ENCODE measurements around the gene GRIK1. TPM values are rescaled to one million over a fixed set of nuclear protein-coding genes. Genes with fewer than 3 reads are reported as not detected.

Gene GRIK1
- polyA plus RNA-seq, 1 donor (not counting 4 experiments of a cell fraction or from before 2014, with no cell fraction given): not detected

DNA sequence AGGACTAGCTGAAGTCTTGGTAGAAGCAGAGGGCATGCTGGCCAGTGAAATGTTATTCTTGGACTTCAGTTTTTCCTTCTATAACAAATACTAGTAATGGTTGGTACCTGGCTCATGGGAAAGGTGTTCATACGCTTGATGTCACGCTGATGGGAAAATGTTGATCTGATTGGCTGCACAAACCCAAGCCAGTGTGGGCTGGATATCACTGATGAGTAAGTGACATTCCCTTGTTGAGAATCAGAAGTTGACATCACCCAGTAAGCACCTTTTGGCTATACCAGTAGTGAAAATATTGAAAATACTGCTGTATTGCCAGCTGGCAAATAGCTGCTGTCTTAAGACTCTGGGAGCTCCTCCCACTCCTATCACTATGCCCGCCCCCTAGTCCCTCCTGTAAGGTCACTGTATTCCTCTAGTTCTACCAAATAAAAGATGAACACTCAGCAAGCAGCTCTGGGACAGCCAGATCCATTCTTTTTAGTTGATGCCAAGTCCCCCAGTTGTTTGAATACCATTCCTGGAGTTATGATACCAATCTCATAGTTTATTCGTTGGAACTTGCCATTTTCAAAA is 168.2 kb downstream of the GRIK1 start:
- Histone ChIP-seq H3K4me3 (ENCODE audit: control insufficient read depth in 2 of 3, extremely low read depth in 1 of 3, insufficient read depth in 2 of 3, low read depth in 1 of 3, low read length in 3 of 3) (no peak overlapping the region), H3K9me3 (ENCODE audit: control insufficient read depth, low read depth, low read length) (no peaks in the 10 kb centered on the region), H3K9ac (ENCODE audit: control insufficient read depth, extremely low read depth, insufficient read depth, low read length) (no peak overlapping the region), H4K20me1 (ENCODE audit: control insufficient read depth, extremely low read depth, insufficient read depth, low read length) (no peaks in the 10 kb centered on the region), H3K36me3 (ENCODE audit: control insufficient read depth in 2 of 2, extremely low read depth in 1 of 2, insufficient read depth in 2 of 2, low read length in 2 of 2) (no peaks in the 10 kb centered on the region), H2AFZ (ENCODE audit: control insufficient read depth, low read length) (no peak overlapping the region), H3K27me3 (ENCODE audit: control insufficient read depth, extremely low read depth, insufficient read depth, low read length) (no peaks in the 10 kb centered on the region), H3K4me2 (ENCODE audit: control insufficient read depth, extremely low read depth, insufficient read depth, low read depth, low read length) (no peak overlapping the region), H3K27ac (ENCODE audit: control insufficient read depth, insufficient read depth, low read length) (no peak overlapping the region), H3K79me2 (ENCODE audit: control insufficient read depth, insufficient read depth, low read length) (no peaks in the 10 kb centered on the region), H3K4me1 (ENCODE audit: control insufficient read depth, extremely low read depth, insufficient read depth, low read length) (no peaks in the 10 kb centered on the region), H3K9me1 (ENCODE audit: control insufficient read depth, extremely low read depth, insufficient read depth, low read length) (no peaks in the 10 kb centered on the region)
- dilution Hi-C loops (cut with MboI; ENCODE audit: extremely low pct_ligation_motif_present, low sequenced_read_pairs): no loop called here
- no peak for FAIRE-seq
- no peak for TF ChIP-seq EZH2 (IDR thresholded peaks at IDR 0.05; ENCODE audit: low read length)
- TF ChIP-seq, protein P1, sequence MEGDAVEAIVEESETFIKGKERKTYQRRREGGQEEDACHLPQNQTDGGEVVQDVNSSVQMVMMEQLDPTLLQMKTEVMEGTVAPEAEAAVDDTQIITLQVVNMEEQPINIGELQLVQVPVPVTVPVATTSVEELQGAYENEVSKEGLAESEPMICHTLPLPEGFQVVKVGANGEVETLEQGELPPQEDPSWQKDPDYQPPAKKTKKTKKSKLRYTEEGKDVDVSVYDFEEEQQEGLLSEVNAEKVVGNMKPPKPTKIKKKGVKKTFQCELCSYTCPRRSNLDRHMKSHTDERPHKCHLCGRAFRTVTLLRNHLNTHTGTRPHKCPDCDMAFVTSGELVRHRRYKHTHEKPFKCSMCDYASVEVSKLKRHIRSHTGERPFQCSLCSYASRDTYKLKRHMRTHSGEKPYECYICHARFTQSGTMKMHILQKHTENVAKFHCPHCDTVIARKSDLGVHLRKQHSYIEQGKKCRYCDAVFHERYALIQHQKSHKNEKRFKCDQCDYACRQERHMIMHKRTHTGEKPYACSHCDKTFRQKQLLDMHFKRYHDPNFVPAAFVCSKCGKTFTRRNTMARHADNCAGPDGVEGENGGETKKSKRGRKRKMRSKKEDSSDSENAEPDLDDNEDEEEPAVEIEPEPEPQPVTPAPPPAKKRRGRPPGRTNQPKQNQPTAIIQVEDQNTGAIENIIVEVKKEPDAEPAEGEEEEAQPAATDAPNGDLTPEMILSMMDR (optimal IDR thresholded peaks at IDR 0.05 in 1 of 3, IDR thresholded peaks at IDR 0.05 in 1 of 3, conservative IDR thresholded peaks at IDR 0.05 in 1 of 3; ENCODE audit: extremely low read depth in 1 of 3, insufficient read depth in 2 of 3, low read length in 3 of 3): no peak
- DNase-seq (ENCODE audit: low read depth, low spot score): no peak

DNA sequence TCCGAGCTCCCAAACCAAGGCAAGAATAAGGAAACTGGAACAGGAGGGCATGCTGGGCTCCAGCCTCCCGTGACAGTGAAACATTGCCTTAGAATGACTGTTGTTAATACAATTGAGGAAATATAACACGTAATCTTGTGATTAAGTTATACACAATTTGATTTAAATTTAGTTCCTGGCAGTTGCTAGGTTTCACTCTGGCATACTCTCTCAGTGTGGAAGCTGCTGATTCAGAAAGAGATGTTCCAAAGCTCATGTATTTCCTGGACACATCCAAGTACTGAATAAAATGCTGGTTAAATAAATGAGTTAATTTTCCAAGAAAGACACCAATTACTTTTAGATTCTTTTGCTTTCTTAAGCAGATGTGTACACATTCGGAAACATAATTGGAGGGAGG is 176.1 kb downstream of the GRIK1 start:
- Histone ChIP-seq H2AFZ (ENCODE audit: control insufficient read depth, low read length) (no peak overlapping the region), H3K9me3 (ENCODE audit: control insufficient read depth, low read depth, low read length) (no peaks in the 10 kb centered on the region), H3K4me3 (ENCODE audit: control insufficient read depth in 2 of 3, extremely low read depth in 1 of 3, insufficient read depth in 2 of 3, low read depth in 1 of 3, low read length in 3 of 3) (no peak overlapping the region), H3K9ac (ENCODE audit: control insufficient read depth, extremely low read depth, insufficient read depth, low read length) (no peak overlapping the region), H3K4me2 (ENCODE audit: control insufficient read depth, extremely low read depth, insufficient read depth, low read depth, low read length) (no peak overlapping the region), H3K36me3 (ENCODE audit: control insufficient read depth in 2 of 2, extremely low read depth in 1 of 2, insufficient read depth in 2 of 2, low read length in 2 of 2) (no peaks in the 10 kb centered on the region), H4K20me1 (ENCODE audit: control insufficient read depth, extremely low read depth, insufficient read depth, low read length) (no peaks in the 10 kb centered on the region), H3K4me1 (ENCODE audit: control insufficient read depth, extremely low read depth, insufficient read depth, low read length) (no peaks in the 10 kb centered on the region), H3K9me1 (ENCODE audit: control insufficient read depth, extremely low read depth, insufficient read depth, low read length) (no peaks in the 10 kb centered on the region), H3K27ac (ENCODE audit: control insufficient read depth, insufficient read depth, low read length) (no peak overlapping the region), H3K79me2 (ENCODE audit: control insufficient read depth, insufficient read depth, low read length) (no peaks in the 10 kb centered on the region), H3K27me3 (ENCODE audit: control insufficient read depth, extremely low read depth, insufficient read depth, low read length) (no peaks in the 10 kb centered on the region)
- no peak for DNase-seq (ENCODE audit: low read depth, low spot score)
- no peak for FAIRE-seq
- TF ChIP-seq, protein P1 (optimal IDR thresholded peaks at IDR 0.05 in 1 of 3, IDR thresholded peaks at IDR 0.05 in 1 of 3, conservative IDR thresholded peaks at IDR 0.05 in 1 of 3; ENCODE audit: extremely low read depth in 1 of 3, insufficient read depth in 2 of 3, low read length in 3 of 3): no peak
- no peak for TF ChIP-seq EZH2 (IDR thresholded peaks at IDR 0.05; ENCODE audit: low read length)
- dilution Hi-C loops (cut with MboI; ENCODE audit: extremely low pct_ligation_motif_present, low sequenced_read_pairs): no loop called here

Measured in keratinocyte (primary cell).